ENCODE measurements around the gene SUSD4.

DNA sequence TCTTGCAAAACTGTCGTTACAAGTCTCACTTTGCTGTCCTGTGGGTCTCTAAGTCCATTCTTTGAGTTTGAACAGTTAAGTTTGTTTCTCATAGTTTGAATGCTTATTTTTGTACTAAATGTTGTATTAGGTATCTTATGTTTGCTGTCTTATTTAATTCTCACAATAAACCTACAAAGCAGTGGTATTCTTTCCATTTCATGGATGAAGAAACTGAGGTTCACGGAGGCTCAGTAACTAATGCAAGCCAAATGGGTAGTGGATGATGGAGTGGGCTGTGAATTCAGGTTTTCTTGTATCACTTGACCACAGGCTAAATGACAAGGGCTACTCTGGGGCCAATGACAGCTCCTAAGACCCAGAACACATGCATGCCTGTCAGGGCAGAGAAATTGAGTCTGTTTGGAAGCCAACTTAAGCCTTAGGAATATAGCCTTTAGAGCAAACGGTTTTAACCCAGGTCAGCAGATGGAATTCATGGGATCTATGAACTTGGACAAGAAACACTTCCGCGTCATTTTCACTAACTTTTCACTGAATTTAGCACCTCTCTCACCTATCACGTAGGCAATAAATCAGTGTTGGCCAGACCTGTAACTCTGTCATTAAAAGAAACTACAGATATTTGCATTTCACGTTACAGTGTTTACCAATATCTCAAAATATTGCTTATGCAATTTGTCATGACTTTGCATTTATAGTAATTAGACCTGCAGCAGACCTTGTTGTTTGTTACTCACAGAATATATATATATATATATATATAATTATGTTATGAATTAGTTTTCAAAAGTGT, 153.8 kb downstream of the SUSD4 start:
- no peak for TF ChIP-seq POLR2AphosphoS5 (IDR thresholded peaks at IDR 0.05; ENCODE audit: low read depth, low read length)
- TF ChIP-seq, protein P1, sequence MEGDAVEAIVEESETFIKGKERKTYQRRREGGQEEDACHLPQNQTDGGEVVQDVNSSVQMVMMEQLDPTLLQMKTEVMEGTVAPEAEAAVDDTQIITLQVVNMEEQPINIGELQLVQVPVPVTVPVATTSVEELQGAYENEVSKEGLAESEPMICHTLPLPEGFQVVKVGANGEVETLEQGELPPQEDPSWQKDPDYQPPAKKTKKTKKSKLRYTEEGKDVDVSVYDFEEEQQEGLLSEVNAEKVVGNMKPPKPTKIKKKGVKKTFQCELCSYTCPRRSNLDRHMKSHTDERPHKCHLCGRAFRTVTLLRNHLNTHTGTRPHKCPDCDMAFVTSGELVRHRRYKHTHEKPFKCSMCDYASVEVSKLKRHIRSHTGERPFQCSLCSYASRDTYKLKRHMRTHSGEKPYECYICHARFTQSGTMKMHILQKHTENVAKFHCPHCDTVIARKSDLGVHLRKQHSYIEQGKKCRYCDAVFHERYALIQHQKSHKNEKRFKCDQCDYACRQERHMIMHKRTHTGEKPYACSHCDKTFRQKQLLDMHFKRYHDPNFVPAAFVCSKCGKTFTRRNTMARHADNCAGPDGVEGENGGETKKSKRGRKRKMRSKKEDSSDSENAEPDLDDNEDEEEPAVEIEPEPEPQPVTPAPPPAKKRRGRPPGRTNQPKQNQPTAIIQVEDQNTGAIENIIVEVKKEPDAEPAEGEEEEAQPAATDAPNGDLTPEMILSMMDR (IDR thresholded peaks at IDR 0.05) = no peak
- no peak for TF ChIP-seq EZH2phosphoT487 (IDR thresholded peaks at IDR 0.05; ENCODE audit: borderline replicate concordance, low read depth)
- no peak for TF ChIP-seq EP300 (IDR thresholded peaks at IDR 0.05; ENCODE audit: borderline replicate concordance in 1 of 2, low read depth in 1 of 2, low read length in 1 of 2)
- TF ChIP-seq, protein P2, sequence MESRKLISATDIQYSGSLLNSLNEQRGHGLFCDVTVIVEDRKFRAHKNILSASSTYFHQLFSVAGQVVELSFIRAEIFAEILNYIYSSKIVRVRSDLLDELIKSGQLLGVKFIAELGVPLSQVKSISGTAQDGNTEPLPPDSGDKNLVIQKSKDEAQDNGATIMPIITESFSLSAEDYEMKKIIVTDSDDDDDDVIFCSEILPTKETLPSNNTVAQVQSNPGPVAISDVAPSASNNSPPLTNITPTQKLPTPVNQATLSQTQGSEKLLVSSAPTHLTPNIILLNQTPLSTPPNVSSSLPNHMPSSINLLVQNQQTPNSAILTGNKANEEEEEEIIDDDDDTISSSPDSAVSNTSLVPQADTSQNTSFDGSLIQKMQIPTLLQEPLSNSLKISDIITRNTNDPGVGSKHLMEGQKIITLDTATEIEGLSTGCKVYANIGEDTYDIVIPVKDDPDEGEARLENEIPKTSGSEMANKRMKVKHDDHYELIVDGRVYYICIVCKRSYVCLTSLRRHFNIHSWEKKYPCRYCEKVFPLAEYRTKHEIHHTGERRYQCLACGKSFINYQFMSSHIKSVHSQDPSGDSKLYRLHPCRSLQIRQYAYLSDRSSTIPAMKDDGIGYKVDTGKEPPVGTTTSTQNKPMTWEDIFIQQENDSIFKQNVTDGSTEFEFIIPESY (IDR thresholded peaks at IDR 0.05; ENCODE audit: borderline replicate concordance, low read depth) = no peak
- no peak for TF ChIP-seq SMC3 (IDR thresholded peaks at IDR 0.05; ENCODE audit: low read depth, low read length)
- TF ChIP-seq, protein P3, sequence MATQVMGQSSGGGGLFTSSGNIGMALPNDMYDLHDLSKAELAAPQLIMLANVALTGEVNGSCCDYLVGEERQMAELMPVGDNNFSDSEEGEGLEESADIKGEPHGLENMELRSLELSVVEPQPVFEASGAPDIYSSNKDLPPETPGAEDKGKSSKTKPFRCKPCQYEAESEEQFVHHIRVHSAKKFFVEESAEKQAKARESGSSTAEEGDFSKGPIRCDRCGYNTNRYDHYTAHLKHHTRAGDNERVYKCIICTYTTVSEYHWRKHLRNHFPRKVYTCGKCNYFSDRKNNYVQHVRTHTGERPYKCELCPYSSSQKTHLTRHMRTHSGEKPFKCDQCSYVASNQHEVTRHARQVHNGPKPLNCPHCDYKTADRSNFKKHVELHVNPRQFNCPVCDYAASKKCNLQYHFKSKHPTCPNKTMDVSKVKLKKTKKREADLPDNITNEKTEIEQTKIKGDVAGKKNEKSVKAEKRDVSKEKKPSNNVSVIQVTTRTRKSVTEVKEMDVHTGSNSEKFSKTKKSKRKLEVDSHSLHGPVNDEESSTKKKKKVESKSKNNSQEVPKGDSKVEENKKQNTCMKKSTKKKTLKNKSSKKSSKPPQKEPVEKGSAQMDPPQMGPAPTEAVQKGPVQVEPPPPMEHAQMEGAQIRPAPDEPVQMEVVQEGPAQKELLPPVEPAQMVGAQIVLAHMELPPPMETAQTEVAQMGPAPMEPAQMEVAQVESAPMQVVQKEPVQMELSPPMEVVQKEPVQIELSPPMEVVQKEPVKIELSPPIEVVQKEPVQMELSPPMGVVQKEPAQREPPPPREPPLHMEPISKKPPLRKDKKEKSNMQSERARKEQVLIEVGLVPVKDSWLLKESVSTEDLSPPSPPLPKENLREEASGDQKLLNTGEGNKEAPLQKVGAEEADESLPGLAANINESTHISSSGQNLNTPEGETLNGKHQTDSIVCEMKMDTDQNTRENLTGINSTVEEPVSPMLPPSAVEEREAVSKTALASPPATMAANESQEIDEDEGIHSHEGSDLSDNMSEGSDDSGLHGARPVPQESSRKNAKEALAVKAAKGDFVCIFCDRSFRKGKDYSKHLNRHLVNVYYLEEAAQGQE (IDR thresholded peaks at IDR 0.05; ENCODE audit: low read depth, low read length) = no peak
- TF ChIP-seq, protein P4, sequence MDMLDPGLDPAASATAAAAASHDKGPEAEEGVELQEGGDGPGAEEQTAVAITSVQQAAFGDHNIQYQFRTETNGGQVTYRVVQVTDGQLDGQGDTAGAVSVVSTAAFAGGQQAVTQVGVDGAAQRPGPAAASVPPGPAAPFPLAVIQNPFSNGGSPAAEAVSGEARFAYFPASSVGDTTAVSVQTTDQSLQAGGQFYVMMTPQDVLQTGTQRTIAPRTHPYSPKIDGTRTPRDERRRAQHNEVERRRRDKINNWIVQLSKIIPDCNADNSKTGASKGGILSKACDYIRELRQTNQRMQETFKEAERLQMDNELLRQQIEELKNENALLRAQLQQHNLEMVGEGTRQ (IDR thresholded peaks at IDR 0.05; ENCODE audit: borderline replicate concordance, low read depth, low read length) = no peak
- TF ChIP-seq ELF1 (IDR thresholded peaks at IDR 0.05) = no peak

All from SK-N-SH (cell line).